Activated naive CD4-positive, alpha-beta T cell treated with anti-CD3 and anti-CD28 coated beads, Interleukin-2, amount 10 ng/mL, durations not matched to agents 7 days and 5 days (primary cell): ENCODE data around the gene MATN4.

Experiments
- CTCF ChIA-PET: fragments of 350-600 bp; sonication (Branson Sonifier 250); formaldehyde crosslinking; loops from one replicate; lab custom pipeline; 2021; ENCODE audit warnings: antibody characterized with exemption; lab: Charles Lee
- DNase-seq: peaks from one replicate; pipeline ENCODE4 v3.0.0-alpha.2; 2020
- H3K27ac Mint-ChIP-seq: one replicate; pipeline ENCODE4 v1.8.0; 2021; ENCODE audit warnings: mild to moderate bottlenecking, moderate library complexity, mixed read lengths
- H3K27me3 Mint-ChIP-seq: one replicate; pipeline ENCODE4 v1.8.0; 2021; ENCODE audit warnings: mild to moderate bottlenecking, mixed read lengths
- H3K36me3 Mint-ChIP-seq: one replicate; pipeline ENCODE4 v1.8.0; 2021; ENCODE audit warnings: mixed read lengths
- H3K4me1 Mint-ChIP-seq: one replicate; pipeline ENCODE4 v1.8.0; 2021; ENCODE audit warnings: mixed read lengths
- H3K4me3 Mint-ChIP-seq: one replicate; pipeline ENCODE4 v1.8.0; 2021; ENCODE audit warnings: mild to moderate bottlenecking, moderate library complexity, mixed read lengths
- H3K9me3 Mint-ChIP-seq: one replicate; pipeline ENCODE4 v1.8.0; 2021; ENCODE audit warnings: mixed read lengths

Gene MATN4

DNA sequence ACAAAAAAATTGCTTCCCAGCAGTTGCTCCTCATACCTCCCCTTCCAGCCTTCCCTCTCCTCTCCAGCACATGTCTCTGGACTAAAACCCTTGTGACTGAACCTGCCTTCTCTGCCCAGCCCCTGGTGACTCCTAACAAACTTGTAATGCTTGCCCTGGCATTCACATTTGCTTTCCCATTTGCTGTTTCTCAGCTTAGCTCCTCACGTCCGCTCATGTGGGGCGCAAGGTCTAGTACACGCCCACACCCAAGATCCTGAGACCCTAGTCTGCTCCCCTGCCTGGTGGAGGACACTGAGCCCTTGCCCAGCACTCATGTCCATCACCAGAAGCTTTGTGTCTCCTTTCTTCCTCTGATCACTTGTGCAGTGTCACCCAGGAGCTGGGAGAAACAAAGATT lies 19.7 kb downstream of the MATN4 start:
- Mint-ChIP-seq H3K27me3 (peaks cover 53% of the 10 kb centered on the region), H3K27ac (no peak overlapping the region), H3K9me3 (no peaks in the 10 kb centered on the region), H3K36me3 (no peaks in the 10 kb centered on the region), H3K4me1 (peaks cover 3% of the 10 kb centered on the region), H3K4me3 (no peak overlapping the region)
- no peak for DNase-seq
- CTCF ChIA-PET = interaction anchor here (0.6 kb wide), 1 partner anchor 177 kb away, joined by 3 read pairs; no protein-coding TSS in a partner anchor

DNA sequence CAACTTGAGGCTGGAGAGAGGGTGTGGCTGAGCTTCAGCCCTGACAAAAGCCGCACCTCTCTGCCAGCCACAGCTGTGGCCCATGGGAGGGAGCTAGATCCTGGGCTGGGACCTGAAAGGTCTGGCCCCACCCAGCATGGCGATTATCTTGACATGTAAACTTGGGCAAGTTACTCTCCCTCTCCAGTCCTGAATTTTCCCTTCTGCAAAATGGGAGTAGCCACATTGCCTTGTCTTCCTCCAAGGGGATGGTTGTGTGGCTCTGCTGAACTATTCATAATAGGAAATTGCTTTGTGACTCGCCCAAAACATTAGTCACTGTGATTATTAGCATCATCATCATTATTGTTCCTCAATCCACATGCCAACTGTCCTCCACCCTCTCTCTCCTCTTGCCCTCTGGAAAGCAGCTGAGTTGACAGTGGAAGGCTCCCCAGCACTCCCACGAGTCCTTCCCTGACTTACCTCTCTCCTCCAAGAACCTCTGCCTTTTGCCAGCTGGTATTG lies 24.5 kb downstream of the MATN4 start:
- H3K27ac Mint-ChIP-seq = no peak overlapping the region
- no peak overlapping the region for H3K4me3 Mint-ChIP-seq
- no peak for DNase-seq
- H3K9me3 Mint-ChIP-seq = no peaks in the 10 kb centered on the region
- peaks cover 31% of the 10 kb centered on the region for H3K27me3 Mint-ChIP-seq
- CTCF ChIA-PET = interaction anchor here (1.3 to 4.4 kb wide), 2 partner anchors 11 to 487 kb away, joined by 3 to 23 read pairs; no protein-coding TSS in a partner anchor
- no peaks in the 10 kb centered on the region for H3K36me3 Mint-ChIP-seq
- H3K4me1 Mint-ChIP-seq = no peaks in the 10 kb centered on the region

DNA sequence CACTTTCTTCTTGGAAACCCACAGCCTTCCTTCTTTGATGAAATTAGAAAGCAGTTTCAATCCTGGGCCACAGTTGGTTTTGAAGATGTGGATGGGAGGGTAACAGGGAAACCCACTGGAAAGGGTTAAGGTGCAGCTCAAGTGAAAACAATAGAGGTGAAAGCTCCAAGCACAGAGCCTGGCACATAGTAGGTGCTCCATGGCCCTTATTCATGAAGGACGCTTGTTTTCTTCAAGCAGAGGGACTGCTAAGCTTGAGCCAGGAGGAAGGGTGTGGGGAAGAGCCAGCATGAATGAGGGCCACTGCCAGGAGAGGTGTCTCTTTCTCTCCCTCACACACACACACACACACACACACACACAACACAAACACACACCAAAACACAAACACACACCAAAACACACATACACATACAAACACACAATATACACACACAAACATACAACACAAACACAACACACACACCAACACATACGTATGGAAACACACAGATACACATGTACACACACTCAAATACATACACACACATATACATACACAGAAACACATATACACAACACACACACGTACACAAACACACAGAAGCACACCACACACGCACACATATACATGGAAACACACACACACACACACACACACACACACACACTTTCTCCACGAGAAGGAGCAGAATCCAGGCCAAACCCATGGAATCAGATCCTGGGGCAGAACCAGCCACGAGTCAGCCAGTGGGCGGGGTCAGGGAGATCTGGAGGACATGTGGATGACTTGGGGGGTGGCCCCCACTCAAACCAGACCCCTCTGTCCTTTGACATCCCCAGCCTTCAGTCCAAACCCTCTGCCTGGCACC lies 25.2 kb downstream of the MATN4 start:
- no peaks in the 10 kb centered on the region for H3K9me3 Mint-ChIP-seq
- H3K4me1 Mint-ChIP-seq = no peaks in the 10 kb centered on the region
- DNase-seq = no peak
- peaks cover 27% of the 10 kb centered on the region for H3K27me3 Mint-ChIP-seq
- no peak overlapping the region for H3K4me3 Mint-ChIP-seq
- no peaks in the 10 kb centered on the region for H3K36me3 Mint-ChIP-seq
- CTCF ChIA-PET = interaction anchor here (1.3 to 4.4 kb wide), 2 partner anchors 8 to 11 kb away, joined by 4 to 23 read pairs; no protein-coding TSS in a partner anchor
- H3K27ac Mint-ChIP-seq = no peak overlapping the region

DNA sequence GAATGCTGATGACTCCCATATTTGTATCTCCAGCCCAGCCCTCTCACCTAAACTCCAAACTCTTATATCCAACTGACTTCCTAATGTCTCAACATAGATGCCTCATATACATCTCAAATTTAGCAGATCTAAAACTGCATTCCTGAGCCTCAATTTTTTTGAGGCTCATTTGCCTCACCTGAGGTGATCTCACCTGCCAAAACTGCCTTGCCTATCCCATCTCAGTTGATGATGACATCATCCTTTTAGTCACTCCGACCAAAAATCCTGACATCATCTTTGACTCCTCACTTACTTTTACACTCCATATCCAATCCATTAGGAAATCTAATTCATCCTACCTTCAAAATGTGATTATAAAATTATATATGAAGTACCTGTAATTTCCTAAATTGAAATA lies 28.1 kb downstream of the MATN4 start:
- Mint-ChIP-seq H3K36me3 (no peaks in the 10 kb centered on the region), H3K4me3 (no peak overlapping the region), H3K27ac (no peak overlapping the region), H3K4me1 (no peaks in the 10 kb centered on the region), H3K27me3 (peaks cover 35% of the 10 kb centered on the region), H3K9me3 (no peaks in the 10 kb centered on the region)
- DNase-seq = no peak
- CTCF ChIA-PET = interaction anchor here (1.6 kb wide), 1 partner anchor 11 kb away, joined by 4 read pairs; no protein-coding TSS in a partner anchor

DNA sequence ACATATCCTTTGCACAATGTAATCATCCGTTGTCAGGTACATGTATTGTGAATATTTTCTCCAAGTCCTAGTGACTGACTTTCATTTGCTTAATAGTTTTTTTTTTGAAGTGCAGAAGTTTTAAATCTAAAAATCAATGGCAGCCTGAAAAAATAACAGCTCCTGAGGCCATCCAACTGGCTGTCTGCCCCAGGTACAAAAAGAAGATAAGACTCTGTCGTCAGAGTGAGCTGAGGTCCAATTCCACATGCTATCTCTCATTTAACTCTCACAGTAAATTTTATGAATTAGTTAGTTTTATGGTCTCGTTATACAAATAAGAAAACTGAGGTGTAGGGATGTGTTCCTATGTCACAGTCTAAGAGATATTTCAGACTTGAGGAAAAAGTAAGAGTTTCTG lies 32.8 kb downstream of the MATN4 start:
- Mint-ChIP-seq H3K36me3 (no peaks in the 10 kb centered on the region), H3K27me3 (peaks cover 51% of the 10 kb centered on the region), H3K9me3 (no peaks in the 10 kb centered on the region), H3K4me1 (no peaks in the 10 kb centered on the region), H3K4me3 (no peak overlapping the region), H3K27ac (no peak overlapping the region)
- CTCF ChIA-PET = no interaction called here
- no peak for DNase-seq

DNA sequence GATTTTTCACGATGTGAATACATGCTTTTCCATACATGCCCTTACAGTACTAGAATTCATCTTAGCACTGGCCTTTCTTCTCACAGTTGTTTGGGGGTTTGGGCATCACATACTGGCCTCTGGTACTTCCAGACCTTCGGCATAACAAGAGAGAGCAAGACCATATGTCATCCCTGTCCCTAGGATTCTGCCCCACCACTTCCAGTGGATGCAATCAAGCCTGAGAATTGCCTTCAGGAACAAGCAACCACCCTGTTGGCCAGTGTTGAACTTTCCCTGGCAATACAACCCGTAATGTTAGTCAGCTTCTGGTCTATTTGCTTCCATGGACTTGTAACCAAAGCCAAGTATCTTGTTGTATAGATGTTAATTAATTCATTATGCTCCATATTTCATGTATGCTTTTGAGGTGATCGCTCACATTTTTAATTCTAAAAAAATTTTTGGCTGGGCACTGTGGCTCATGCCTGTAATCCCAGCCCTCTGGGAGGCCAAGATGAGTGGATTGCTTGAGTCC lies 38.3 kb downstream of the MATN4 start:
- Mint-ChIP-seq H3K27me3 (peaks cover 36% of the 10 kb centered on the region), H3K36me3 (no peaks in the 10 kb centered on the region), H3K9me3 (no peaks in the 10 kb centered on the region), H3K27ac (no peak overlapping the region), H3K4me1 (no peaks in the 10 kb centered on the region), H3K4me3 (no peak overlapping the region)
- CTCF ChIA-PET = interaction anchor here (0.6 kb wide), 1 partner anchor 388 kb away, joined by 5 read pairs; no protein-coding TSS in a partner anchor
- DNase-seq = no peak

DNA sequence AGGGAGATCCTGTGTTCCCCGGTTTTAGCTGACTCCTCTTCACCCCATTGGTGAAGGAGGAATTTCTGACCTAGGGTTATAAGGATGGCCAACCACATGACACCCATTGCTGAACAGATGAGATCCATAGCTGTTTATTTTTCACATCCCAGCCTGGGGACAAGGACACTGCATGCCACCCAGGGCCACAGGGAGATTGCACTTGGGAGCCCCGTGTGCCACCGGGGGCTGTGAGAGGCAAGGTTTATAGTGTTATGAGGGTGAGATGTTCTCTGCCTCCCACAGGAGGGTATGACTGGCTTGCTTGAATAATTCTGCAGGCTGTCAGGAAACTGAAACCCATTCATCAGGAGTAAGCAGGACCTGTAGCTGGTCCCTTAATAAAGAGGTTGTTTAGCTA lies 39.0 kb downstream of the MATN4 start:
- no peak overlapping the region for H3K27ac Mint-ChIP-seq
- CTCF ChIA-PET = interaction anchor here (0.6 kb wide), 1 partner anchor 387 kb away, joined by 5 read pairs; no protein-coding TSS in a partner anchor

DNA sequence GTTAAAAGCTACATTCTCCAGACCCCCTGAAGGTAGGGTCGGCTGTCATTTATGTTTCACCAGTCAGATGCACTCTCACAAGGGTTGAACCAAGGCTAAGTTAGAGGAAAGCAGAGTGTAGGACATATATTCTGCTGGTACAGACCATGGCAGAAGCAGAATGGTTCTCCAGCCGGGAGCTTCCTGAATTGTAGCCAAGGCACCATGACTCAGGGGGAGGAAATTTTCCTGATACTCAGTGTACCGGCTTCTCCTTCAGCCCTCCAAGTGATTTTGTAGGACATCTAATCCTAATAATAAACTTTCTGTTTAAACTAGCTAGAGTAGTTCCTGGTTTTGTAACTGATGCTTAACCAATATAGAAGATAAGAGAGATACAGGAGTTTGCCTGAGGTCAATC lies 39.6 kb downstream of the MATN4 start:
- CTCF ChIA-PET = no interaction called here
- peaks cover 33% of the 10 kb centered on the region for H3K27me3 Mint-ChIP-seq
- H3K27ac Mint-ChIP-seq = no peak overlapping the region
- no peak overlapping the region for H3K4me3 Mint-ChIP-seq
- H3K4me1 Mint-ChIP-seq = no peaks in the 10 kb centered on the region
- H3K36me3 Mint-ChIP-seq = no peaks in the 10 kb centered on the region
- H3K9me3 Mint-ChIP-seq = no peaks in the 10 kb centered on the region
- DNase-seq = no peak

More for the DNA sequence above, 39.0 kb downstream of the MATN4 start:
- H3K27me3 Mint-ChIP-seq = peaks cover 36% of the 10 kb centered on the region
- no peaks in the 10 kb centered on the region for H3K36me3 Mint-ChIP-seq
- H3K9me3 Mint-ChIP-seq = no peaks in the 10 kb centered on the region
- no peak for DNase-seq
- no peaks in the 10 kb centered on the region for H3K4me1 Mint-ChIP-seq
- no peak overlapping the region for H3K4me3 Mint-ChIP-seq

DNA sequence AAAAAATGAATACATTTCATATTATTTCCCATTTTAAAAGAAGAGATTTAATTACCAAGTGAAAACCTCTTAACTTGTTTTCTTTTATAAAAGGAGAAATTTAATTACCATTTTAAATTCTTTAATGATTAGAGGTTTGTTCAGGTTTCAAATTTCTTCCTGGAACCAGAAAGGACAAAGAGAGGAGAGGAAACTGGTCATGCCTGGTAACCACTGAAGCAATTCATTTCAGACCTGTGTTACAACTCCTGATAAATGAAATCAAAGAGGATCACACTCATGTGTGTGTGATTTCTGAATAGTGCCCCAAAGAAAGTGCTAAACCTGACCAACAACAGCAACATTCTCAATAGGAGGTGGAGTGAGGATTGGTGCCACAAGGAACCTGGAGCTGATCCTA lies 41.1 kb downstream of the MATN4 start:
- CTCF ChIA-PET = no interaction called here
- Mint-ChIP-seq H3K27ac (no peak overlapping the region), H3K9me3 (no peaks in the 10 kb centered on the region), H3K4me1 (no peaks in the 10 kb centered on the region), H3K36me3 (no peaks in the 10 kb centered on the region), H3K27me3 (peaks cover 23% of the 10 kb centered on the region), H3K4me3 (no peak overlapping the region)
- no peak for DNase-seq

DNA sequence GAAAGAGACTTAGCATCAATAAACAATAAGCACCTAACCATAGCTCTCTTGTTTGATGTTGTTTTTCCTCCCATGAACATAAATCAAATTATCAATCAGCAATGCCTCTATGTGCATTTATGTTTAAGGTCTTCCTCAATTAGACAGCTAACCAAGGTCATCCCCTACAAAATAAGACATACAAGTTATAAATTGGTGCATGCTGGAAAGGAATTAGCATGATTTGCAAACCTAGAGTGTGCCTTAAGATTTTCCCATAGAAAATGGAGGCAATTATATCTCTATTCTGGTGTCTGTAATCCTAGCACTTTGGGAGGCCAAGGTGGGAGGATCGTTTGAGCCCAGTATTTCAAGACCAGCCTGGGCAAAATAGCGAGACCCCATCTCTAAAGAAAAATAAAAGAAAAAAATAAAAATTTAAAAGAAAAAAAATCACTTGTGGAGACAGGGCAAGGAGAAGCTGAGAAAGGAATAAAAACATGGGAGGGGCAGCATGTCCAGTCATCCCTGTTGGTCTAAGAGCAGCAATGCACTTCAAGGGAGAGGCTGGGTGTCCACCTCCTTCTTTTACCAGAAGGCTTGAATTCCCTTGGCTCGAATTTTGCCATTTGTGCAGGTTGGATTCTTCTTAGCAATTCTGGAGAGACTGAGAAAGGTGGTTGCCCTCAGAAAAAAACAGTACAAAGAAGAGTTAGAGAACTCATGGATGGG lies 44.4 kb downstream of the MATN4 start:
- DNase-seq = no peak
- H3K27ac Mint-ChIP-seq = no peak overlapping the region
- CTCF ChIA-PET = no interaction called here
- H3K4me1 Mint-ChIP-seq = no peaks in the 10 kb centered on the region
- H3K4me3 Mint-ChIP-seq = no peak overlapping the region
- no peaks in the 10 kb centered on the region for H3K36me3 Mint-ChIP-seq
- H3K9me3 Mint-ChIP-seq = no peaks in the 10 kb centered on the region
- H3K27me3 Mint-ChIP-seq = peaks cover 19% of the 10 kb centered on the region

DNA sequence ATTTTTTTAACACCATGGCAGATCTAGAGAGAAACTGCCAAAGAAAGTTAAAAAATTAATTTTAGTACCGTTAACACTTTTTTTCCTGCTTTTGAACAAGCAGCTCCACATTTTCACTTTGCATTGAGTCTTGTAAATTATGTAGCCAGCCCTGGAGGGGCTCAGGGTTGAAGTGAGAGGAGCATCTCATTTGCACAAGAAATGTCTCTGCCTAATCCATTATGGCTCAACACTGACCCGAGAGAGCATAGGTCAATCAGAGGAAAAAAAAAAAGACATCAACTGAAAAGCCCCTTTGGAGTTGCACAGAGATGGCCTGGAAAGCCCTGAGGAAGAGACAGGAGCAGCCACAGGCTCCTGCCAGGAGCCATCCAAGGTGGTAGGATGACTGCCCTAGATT lies 49.4 kb downstream of the MATN4 start:
- Mint-ChIP-seq H3K4me1 (no peaks in the 10 kb centered on the region), H3K36me3 (no peaks in the 10 kb centered on the region), H3K27ac (no peak overlapping the region), H3K9me3 (no peaks in the 10 kb centered on the region), H3K27me3 (peaks cover 11% of the 10 kb centered on the region), H3K4me3 (no peak overlapping the region)
- DNase-seq = no peak
- CTCF ChIA-PET = no interaction called here

DNA sequence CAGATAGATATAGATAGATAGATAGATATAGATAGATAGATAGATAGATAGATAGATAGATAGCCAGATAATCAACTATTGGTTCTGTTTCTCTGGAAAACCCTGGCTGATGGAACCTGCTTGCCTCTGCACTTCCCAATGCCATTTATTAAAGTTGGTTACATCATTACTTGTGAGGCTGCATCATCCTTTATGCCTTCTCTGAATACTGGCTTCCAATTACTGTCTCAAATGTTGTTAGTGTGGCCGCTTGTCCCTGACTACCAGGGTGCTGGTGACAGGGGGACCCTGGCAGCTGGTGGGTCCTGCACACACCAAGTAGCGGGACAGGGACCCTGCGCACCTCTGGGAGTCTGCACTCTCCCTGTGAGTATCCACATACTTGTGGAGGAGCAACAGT lies 49.8 kb downstream of the MATN4 start:
- H3K4me3 Mint-ChIP-seq = no peak overlapping the region
- CTCF ChIA-PET = no interaction called here
- no peaks in the 10 kb centered on the region for H3K9me3 Mint-ChIP-seq

DNA sequence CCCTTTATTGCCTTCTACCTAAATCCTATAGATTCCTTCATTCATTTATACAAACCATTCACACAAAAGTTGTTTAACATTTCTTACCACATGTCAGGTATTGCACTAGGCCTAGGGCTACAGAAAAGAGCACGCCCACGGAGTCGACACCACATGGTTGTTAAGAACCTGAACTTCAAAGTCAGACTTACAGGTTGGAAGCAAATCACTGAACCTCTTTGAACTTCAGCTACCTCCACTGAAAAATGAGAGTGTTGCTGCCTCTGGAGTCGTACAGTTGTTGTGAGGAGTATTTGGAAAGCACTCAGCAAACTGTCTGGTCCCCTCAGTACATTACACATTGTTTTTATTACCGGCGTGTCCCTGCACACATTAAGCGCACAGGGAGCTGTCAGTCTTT lies 50.4 kb downstream of the MATN4 start:
- Mint-ChIP-seq H3K4me3 (no peak overlapping the region), H3K36me3 (no peaks in the 10 kb centered on the region)

More for the DNA sequence above, 49.8 kb downstream of the MATN4 start:
- no peaks in the 10 kb centered on the region for H3K36me3 Mint-ChIP-seq
- peaks cover 15% of the 10 kb centered on the region for H3K27me3 Mint-ChIP-seq
- no peak overlapping the region for H3K27ac Mint-ChIP-seq
- DNase-seq = no peak
- H3K4me1 Mint-ChIP-seq = no peaks in the 10 kb centered on the region

DNA sequence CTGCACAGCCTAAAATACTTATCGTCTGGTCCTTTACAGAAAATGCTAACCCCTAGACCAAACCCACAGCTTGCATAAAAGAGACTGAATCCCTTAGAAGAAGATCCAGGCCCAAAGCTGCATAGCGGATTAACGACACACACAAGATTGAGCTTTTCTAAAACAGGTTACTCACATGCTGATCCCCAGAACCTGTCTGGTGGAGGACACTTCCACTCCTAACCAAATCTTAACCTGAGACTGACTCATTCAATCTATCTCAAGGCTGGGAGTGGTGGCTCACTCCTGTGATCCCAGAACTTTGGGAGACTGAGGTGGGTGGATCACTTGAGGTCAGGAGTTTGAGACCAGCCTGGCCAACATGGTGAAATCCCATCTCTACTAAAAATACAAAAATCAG lies 50.9 kb downstream of the MATN4 start:
- H3K36me3 Mint-ChIP-seq = no peaks in the 10 kb centered on the region
- H3K27me3 Mint-ChIP-seq = peaks cover 21% of the 10 kb centered on the region
- no peaks in the 10 kb centered on the region for H3K9me3 Mint-ChIP-seq
- H3K4me3 Mint-ChIP-seq = no peak overlapping the region
- H3K4me1 Mint-ChIP-seq = no peaks in the 10 kb centered on the region
- CTCF ChIA-PET = interaction anchor here (0.6 kb wide), 1 partner anchor 70 kb away, joined by 3 read pairs; no protein-coding TSS in a partner anchor
- DNase-seq = no peak
- no peak overlapping the region for H3K27ac Mint-ChIP-seq

More for the DNA sequence above, 50.4 kb downstream of the MATN4 start:
- no peak overlapping the region for H3K27ac Mint-ChIP-seq
- no peak for DNase-seq
- H3K9me3 Mint-ChIP-seq = no peaks in the 10 kb centered on the region
- CTCF ChIA-PET = no interaction called here
- no peaks in the 10 kb centered on the region for H3K4me1 Mint-ChIP-seq
- peaks cover 19% of the 10 kb centered on the region for H3K27me3 Mint-ChIP-seq
